ENCODE results near the gene OR9K2. TPM values are rescaled to one million over a fixed set of nuclear protein-coding genes. Genes with fewer than 3 reads are reported as not detected.

OR9K2 gene
- total RNA-seq, result not detected in 2 replicates

GRCh38 chr12:55126106-55126505 is at the start of gene OR9K2:
Gene OR9K2 (plus strand): TSS chr12:55126406. CDS start chr12:55129835, 3,429 bp downstream.

Other genes starting within 250 kb of the OR9K2 start
- gene TESPA1, start 141.6 kb upstream of the OR9K2 start, total RNA-seq, result not detected in 2 replicates
- not detected in 2 replicates for gene NEUROD4, start 106.4 kb upstream of the OR9K2 start, total RNA-seq
- not detected in 2 replicates for gene OR10A7, start 94.6 kb downstream of the OR9K2 start, total RNA-seq
- gene OR6C74, start 118.2 kb downstream of the OR9K2 start, total RNA-seq, result not detected in 2 replicates
- gene OR6C6, start 170.2 kb downstream of the OR9K2 start, total RNA-seq, result not detected in 2 replicates
- gene OR6C1, start 187.9 kb downstream of the OR9K2 start, total RNA-seq, result not detected in 2 replicates
- not detected in 2 replicates for gene OR6C3, start 204.3 kb downstream of the OR9K2 start, total RNA-seq
- gene OR6C75, start 236.6 kb downstream of the OR9K2 start, total RNA-seq, result not detected in 2 replicates